HG03139 (cell line): ENCODE measurements around the gene LRRC45.

Source experiments
- ATAC-seq: cut with Tn5 transposase; IDR thresholded peaks from one replicate; pipeline ENCODE4 v1.9.1; 2021; ENCODE audit not compliant: unreplicated experiment

Gene LRRC45

GRCh38 chr17:81993729-81994592 lies 29.1 kb upstream of the LRRC45 start:
- ATAC-seq, result no peak

GRCh38 chr17:81994593-81995462 lies 28.3 kb upstream of the LRRC45 start:
- ATAC-seq, result no peak

- ATAC-seq, result no peak
Measured at GRCh38 chr17:81995463-81996231, 27.5 kb upstream of the LRRC45 start.

DNA sequence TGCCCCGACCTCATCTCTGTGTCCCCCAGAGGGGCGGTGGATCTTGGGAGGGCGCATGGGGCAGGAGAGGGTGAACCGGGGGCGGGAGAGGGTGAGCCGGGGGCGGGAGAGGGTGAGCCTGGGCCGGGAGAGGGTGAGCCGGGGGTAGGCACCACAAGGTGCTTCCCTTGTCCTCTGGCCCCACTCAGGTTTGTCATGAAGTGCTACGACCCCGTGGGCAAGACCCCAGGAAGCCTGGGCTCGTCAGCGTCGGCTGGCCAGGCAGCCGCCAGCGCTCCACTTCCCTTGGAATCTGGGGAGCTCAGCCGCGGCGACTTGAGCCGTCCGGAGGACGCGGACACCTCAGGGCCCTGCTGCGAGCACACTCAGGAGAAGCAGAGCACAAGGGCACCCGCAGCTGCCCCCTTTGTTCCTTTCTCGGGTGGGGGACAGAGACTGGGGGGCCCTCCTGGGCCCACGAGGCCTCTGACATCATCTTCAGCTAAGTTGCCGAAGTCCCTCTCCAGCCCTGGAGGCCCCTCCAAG lies 26.8 kb upstream of the LRRC45 start:
- ATAC-seq, result no peak

GRCh38 chr17:81996757-81997441 lies 26.2 kb upstream of the LRRC45 start:
- no peak for ATAC-seq

DNA sequence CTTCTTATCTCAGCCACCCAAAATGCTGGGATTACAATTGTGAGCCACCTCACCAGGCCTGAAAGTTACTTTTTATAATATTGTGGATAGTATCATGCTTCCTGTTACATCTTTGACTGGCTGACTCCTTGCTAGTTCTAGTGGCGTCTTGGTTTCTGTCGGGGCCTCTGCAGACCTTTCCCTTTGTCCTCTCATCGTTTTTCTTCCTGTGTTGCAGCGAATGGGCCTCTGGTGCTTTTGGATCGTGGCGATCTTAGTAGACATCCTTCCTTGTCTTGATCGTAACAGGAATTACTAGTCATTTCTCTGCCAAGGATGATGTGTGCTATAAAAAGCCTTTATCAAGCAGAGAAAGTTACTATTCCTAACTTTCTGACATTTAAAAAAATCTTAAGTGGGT lies 24.9 kb upstream of the LRRC45 start:
- no peak for ATAC-seq

DNA sequence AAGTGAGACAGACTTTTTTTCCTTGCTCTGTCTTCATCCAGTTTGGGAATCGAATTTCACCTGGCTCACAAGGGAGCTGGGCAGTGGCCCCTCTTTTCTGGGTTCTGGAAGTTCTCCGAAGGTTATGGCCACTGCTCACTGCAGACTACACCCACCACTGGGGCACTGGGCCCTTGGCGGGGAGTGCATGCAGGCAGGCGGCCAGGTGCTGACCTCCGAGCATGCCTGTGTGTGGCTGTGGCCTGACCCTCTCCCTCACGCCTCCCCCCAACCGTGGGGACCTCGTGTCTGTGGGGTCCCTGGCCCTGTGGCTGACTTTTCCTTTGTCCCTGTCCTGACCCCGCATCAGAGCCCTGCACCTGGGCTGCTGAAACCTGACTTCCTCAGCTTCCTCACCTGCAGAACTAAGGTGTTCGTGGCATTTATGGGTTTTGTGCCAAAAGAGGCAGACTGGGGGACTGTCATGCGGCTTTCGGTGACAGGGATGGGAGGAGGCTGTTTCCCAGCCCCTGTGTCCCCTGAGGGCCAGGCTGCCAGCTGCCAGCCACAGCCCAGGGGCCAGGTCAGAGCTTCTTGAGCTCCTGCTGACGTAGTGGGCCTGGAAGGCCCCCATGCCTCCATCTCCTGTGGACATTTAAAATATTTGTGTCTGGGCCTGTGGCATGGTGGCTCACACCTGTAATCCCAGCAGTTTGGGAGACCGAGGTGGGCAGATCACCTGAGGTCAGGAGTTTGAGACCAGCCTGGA lies 24.2 kb upstream of the LRRC45 start:
- ATAC-seq, result no peak

DNA sequence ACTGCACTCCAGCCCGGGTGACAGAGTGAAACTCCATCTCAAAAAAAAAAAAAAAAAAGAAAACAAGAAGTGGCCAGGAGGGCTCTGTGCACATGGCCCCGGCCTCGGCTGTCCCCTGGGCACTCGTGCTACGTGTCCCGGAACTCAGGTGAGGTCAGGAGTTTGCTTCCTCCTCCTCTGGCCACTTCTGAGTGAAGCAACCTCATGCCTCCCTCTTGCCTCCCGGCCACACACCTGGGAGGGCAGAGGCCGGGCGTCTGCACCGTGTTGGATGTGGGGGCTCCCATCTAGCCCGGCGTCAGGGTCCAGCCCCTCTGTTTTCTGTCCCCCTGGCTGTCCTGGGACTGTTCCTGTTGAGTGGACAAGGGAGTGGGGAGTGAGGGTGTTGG lies 23.5 kb upstream of the LRRC45 start:
- ATAC-seq, result no peak

DNA sequence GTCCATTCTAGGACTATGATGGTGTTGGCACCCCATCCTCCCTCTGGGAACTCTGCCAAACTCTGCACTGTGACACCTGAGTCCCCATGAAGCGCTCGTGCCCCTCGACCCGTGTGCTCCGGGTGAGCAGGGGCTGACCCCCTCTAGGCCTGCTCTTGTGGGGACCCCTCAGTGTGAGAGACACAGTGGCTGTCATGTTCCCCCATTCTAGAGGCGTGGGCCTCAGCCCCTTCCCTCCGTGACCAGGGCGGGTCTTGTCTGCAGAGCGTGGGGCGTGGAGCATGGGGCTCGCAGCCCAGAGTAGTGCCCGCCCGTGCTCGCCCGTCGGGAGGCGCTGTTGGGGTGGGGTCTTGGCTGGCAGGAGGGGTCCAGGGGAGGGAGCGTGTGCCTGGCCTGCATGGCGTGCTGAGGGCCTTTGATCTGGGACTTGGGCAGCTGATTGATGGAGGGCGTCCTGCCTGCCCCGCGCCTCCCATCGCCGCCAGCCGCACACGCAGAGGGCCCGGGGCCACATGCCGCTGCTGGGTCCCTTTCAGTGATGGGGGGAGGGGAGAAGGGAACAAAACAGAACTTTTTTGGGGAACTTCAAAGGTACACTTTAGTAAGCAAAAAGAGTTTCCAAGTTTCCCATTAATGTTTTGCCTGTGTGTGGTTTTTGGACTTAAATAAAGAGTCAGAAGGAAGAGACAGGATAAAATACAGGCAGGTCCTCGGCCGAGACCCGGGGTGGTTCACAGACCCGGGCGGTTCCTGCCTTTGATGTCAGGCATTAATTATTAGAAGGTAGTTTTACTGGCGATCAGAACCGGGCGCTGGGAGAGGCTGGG lies 22.9 kb upstream of the LRRC45 start:
- no peak for ATAC-seq

DNA sequence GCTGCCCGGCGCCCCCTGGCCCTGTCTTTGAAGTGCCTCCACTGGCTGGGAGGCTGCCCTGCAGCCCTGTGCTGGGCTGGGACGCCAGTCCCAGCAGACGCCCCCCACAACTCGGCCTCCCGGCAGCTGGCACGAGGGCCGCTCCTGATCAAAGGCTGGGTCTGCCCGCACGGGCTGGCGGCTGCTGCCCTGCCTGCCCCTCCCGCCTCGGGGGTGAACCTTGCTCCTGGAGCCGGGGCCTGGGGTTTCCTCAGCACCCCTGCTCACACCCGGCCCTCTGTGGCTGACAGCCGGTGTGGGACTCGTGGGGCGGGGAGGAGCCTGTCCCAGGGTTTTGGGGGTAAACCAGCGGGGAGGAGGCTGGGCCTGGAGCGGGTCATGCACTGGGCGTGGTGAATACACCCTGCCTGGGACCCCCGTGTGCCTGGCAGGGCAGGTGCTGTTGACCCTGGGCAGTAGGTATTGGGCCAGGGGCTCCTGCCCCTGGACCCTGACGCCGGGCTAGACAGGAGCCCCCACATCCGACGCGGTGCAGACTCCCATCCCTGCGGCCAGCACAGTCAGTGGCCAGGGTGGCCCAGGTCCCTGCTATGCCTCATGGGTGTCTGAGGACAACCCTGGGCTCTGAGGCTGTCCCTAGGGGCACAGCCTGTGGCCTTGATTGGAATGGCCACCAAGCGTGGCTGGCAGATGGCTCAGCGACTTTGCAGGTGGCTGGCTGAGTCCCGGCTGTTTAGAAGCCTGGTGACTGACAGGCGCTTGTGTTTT lies 22.1 kb upstream of the LRRC45 start:
- ATAC-seq, result no peak

GRCh38 chr17:82001571-82002056 lies 21.5 kb upstream of the LRRC45 start:
- ATAC-seq, result no peak

DNA sequence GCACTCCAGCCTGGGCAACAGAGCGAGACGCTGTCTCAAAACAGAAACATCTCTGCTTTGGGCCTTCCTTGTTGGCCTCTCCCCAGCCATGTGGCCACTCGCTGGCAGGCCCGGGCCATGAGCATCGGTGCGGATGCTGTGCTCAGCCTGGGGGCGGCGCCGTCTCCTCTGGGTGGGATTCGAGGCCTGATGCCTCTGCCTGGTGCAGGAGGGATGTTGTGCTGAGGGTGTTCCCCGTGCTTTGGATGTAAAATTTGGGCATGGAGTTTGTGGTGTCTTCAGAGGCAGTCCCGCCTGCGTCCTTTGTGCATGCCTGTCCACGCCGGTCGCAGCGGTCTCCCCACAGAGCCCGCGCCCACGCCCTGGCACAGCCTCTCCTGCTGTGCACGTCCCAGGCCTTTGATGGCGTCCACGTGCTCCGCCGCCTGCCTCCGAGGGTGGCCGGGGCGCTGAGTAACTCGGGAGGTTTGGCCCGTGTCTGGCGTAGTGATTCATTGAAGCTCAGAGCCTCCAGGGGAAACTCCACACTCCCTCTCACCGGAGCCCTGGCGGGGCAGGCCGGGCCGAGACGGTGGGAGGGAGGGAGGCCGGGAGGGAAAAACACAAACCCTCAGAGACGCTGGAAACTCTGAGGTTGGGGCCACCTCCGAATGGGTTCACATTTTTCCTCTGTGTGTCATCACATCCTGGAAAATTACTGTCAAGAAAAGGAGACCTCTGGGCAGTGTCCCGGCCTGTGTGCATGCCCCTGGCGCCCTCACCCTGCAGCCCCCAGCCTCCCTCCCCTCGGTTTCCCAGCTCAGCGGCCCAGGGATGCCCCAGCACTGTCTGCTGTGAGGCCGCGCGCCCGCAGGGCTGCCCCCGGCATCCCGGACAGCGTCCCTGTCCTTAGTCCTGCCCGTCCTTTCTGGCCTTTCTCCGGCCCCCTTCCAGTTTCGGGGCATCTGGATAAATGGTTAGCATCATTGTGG lies 19.4 kb upstream of the LRRC45 start:
- no peak for ATAC-seq

GRCh38 chr17:82004517-82005455 lies 18.3 kb upstream of the LRRC45 start:
- no peak for ATAC-seq

GRCh38 chr17:82005701-82006348 lies 17.3 kb upstream of the LRRC45 start:
- ATAC-seq, result no peak
